NT2/D1 (cell line): ENCODE data around the gene ERC2.

Source experiments
- SUZ12 ChIP-seq: IDR thresholded peaks from 2 replicates; pipeline ENCODE4 v1.6.1; 2011; ENCODE audit not compliant: insufficient read length, insufficient read depth; ENCODE audit errors: extremely low read depth
- YY1 ChIP-seq: IDR thresholded peaks from 2 replicates; pipeline ENCODE4 v1.6.1; 2011; ENCODE audit not compliant: insufficient read length, insufficient read depth
- ZNF274 ChIP-seq: IDR thresholded peaks from 2 replicates; pipeline ENCODE4 v1.6.1; 2011; ENCODE audit warnings: mild to moderate bottlenecking, low read depth, low read length

DNA sequence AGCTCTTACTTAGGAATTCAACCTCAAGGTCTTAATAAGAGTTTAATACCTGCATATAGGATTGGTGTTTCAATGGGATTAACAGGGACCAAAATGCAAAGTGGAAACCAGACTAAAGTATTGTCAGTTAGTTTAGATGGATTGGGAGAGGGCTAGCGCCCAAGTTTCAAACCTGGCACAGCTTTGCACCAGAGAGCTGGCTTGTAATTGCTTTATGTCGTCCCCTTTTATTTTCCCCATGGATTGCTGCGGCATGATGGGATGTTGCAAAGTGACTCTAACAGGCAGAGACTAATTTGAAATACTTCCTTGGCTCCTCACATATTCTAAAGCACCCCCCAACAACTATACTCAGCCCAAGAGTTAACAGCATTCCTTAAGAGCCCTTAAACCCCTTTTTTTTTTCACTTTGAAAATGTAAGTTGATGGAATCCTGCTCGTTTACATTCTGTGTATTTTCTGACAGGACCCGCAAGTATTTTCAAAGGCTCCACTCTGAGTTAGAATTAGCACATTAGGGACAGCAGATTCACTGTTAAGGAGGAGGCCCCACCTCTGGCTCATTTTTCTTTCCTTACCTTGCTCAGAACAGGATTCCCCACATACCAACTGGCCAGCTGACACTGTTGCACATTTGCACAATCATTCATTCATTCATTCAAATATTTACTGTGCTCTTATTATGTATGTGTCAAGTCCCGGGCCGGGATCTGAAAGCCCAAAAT, 214.2 kb downstream of the ERC2 start:
- TF ChIP-seq YY1 (no peak), ZNF274 (no peak), SUZ12 (no peak)
